Subcutaneous adipose tissue (tissue), 4 donors: ENCODE data around the gene COQ8B. TPM values are rescaled to one million over a fixed set of nuclear protein-coding genes. Genes with fewer than 3 reads are reported as not detected.

Experiments used
- CTCF ChIP-seq: fragments of 450-650 bp; IDR thresholded peaks from one replicate; pipeline ENCODE4 v1.5.1; 2016; ENCODE audit warnings: low read depth, mild to moderate bottlenecking, control low read depth, antibody characterized with exemption, moderate library complexity
- total RNA-seq, 4 donors: library from RNA; depleted of rRNA; stranded (reverse); fragments of >200 nt; gene quantifications; one replicate each; pipeline ENCODE4 v1.1.0, GENCODE V29; 2016

COQ8B gene
- total RNA-seq, 4 donors from 2014 or later, result 16.5 to 32.2 (median 28.6) TPM

DNA sequence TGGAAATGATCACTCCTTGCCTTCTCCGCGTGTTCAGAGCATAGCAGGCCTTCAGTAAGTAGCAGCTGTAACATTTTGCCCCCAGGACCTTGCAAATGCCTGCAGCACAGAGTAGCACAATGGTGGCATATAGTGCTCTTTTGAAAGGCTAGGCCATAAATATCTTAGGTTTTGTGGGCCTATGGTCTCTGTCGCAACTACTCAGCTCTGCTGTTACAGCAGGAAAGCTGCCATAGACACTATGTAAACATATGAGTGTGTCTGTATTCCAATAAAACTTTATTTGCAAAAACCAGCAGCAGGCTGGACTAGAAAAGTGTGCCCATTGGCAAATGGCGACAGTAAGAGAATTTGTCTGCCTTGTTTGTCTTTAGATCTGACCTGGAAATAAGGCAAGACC lies 9.6 kb upstream of the COQ8B start:
- TF ChIP-seq CTCF, result no peak

DNA sequence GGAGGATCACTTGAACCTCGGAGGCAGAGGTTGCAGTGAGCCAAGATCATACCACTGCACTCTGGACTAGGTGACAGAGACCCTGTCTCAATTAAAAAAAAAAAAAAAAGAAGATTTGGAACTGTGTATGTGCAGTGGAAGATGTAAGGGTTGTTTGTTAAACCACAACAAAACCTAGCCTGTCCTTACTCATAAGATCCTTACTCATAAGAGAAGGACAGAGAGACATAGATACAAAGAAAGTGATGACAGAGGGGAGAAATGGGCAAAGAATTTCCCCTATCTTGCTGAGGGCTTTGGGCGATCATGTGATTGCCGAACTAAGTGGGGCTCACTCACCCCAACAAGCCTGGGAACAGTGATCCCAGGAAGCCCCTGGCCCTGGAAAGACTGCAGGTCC lies 8.2 kb upstream of the COQ8B start:
- TF ChIP-seq CTCF, result no peak

GRCh38 chr19:40724315-40724714 lies 7.6 kb upstream of the COQ8B start:
- no peak for TF ChIP-seq CTCF

DNA sequence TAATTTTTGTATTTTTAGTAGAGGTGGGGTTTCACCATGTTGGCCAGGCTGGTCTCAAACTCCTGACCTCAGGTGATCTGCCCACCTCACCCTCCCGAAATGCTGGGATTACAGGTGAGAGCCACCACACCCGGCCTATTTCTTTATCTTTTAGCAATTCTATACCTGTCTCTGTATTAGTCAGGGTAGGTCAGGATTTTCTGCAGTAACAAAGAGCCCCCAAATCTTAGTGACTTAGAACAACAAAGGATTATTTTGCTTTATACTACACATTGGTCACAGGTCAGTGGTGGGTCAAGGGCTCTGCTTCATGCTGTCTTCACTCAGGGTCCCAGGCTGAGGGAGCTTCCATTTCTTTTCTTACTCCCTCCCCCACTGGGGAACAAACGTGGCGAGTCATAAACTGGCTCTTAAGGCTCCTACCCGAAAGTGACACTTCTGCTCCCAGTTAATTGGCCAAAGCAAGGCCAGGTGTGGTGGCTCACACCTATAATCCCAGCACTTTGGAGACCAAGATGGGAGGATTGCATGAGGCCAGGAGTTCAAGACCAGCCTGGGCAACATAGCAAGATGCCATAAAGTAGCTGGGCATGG lies 7.1 kb upstream of the COQ8B start:
- TF ChIP-seq CTCF, result no peak

GRCh38 chr19:40721936-40722661 lies 5.4 kb upstream of the COQ8B start:
- no peak for TF ChIP-seq CTCF

GRCh38 chr19:40721140-40721486 lies 4.4 kb upstream of the COQ8B start:
- no peak for TF ChIP-seq CTCF

DNA sequence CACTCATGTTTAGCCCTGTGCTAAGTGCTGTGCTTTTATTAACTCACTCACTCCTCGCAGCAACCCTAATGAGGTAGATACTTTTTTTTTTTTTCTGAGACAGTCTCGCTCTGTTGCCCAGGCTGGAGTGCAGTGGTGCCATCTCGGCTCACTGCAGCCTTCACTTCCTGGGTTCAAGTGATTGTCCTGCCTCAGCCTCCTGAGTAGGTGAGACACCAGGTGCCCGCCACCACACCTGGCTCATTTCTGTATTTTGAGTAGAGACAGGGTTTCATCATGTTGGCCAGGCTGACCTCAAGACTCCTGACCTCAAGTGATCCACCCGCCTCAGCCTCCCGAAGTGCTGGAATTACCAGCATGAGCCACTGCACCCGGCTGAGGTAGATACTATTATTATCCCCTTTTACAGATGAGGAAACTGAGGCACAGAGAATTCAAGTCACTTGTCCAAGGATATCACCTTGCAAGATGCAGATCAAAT lies 2.8 kb upstream of the COQ8B start:
- TF ChIP-seq CTCF, result no peak
